Measurements from ENCODE around the gene PLB1.

Gene PLB1

DNA sequence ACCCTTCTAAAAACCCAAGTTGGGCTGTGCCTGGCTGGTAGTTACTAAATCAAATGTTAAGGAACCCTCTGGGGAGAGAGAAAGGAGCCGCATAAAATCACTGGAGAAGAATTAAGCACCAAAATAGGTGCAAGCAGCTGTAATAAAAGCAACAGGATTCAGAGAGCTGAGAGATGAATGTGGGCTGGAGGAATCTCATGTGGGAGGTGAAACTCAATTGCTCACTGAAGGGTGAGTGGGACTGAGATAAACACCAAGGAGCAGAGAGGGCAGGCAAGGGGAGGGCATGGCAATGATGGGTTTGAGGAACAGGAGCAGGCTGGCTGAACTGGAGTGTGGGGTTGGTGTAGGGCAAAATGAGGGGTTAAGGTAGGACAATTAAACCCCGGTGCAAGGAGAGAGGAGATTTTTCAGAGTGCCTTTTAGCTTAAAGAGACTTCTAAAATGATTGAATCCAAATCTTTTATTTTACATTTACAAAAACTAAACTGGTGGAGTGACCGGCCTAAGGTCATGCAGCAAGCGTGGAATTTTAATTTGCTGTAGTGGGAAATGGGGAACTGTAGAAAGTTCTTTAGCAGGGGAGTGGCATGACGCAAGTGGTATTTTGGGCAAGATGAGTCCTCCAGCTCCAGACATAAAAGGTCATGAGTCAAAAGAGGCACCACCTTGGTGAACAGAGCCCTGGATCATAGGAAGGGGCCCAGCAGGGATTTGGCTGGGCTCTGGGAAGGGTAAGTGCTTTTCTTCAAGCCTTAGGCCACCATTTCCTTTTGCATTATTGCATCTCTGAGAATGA lies 10.5 kb downstream of the PLB1 start:
- no peak for DNase-seq (ENCODE audit: low read depth)

DNA sequence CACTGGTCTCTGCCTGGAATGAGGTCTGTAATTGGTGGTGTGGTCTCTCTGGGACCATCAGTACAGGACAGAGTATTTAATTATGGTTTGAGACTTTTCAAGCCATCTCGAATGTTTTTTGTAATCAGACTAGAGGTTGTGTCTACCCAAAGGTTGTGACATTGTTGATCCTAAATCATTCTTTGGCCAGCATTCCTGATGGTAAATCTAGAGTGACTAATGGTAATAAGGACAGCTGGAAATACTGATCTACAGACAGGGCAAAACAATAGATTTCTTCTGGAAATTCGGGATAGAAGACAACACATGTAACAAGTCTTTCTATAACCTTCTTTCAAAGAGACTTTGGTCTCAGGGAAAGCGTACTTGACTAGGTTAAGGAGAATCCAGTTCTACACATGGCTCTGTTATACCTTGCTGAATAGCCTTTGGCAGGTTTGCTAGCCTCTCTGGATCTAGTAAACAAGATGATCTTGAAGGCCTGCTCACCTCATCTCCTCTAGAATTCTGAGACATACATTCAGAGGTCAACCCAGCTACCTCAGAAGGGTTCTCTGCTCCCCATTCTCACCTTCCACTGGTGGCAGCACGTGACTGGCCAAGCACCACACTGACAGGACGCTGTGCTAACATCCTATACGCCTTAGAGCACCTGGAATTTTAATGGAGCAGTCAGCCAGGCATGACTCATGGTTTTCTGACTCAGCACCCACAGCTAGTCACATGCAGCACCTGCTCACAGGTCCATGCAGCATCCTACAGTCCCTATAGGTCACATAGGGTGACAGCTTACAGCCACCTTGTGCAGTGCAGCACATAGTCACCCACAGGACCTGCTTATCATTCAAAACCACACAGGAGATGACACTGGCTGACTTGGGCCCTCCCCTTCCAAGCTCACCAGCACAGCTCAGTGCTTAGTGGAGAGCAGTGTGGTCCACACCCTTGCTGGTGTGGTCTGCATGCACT lies 12.2 kb downstream of the PLB1 start:
- DNase-seq (ENCODE audit: low read depth): peak; percentile 15

DNA sequence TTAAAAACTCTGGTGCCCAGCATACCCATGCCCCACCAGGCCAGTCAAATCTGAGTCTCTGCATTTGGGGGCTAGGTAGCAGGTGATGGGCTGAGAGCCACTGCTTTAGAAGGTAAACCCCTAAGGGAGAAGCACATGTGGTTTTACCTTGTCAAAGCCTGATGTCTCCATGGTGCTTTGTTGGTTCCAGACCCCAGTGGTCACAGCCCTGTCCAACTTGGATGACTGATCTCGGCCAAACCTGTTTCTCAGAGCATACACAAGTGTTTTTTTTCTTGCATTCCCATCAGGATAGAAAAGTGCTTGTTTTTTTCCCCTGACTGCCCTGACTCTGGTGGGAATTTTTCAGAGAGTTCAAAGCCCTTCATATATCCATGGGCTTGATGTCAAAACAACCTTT lies 13.5 kb downstream of the PLB1 start:
- no peak for DNase-seq (ENCODE audit: low read depth)

DNA sequence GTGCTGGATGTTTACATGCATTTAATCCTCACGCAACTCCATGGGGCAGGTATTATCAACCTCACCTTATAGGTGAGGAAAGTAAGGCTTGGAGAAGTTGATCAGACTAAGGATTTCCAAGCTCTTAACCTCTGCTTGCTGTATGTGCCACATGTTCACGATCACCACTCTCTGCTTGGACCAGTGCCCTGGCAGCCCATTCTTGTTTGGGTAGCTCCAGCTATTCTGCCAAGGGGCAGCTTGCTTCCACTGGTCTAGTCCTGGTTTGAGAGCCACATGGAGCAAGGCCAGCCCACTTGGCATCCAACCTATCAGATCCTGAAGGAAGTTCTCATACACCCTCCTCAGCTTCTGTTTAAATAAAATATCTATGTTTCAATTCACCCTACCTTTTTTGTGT lies 14.3 kb downstream of the PLB1 start:
- no peak for DNase-seq (ENCODE audit: low read depth)

DNA sequence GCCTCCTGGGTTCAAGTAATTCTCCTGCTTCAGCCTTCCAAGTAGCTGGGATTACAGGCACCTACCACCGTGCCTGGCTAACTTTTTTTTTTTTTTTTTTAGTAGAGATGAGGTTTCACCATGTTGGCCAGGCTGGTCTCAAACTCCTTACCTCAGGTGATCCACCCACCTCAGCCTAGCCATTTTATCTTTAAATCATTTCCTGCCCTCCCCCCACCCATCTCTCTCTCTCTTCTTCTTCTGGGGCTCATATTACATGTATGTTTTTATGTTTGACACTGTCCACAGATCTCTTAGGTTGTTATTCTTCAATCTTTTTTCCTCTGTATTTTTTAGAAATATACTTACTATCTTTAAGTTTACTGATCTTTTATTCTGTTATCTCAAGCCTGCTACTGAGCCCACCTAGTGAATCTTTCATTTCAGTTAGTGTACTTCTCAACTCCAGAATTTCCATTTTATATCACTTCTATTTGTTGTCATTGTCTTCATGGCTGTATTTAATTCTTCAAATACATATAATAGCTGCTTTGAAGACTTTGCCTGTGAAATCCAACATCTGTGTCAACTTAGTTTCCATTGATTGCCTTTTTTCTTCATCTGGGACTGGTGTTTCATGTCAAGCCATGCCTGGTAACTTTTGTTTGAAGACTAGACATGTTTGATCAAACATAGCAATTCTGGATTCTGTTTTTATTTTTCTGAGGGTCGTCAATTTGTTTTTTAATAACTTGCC lies 16.2 kb downstream of the PLB1 start:
- no peak for DNase-seq (ENCODE audit: low read depth)

DNA sequence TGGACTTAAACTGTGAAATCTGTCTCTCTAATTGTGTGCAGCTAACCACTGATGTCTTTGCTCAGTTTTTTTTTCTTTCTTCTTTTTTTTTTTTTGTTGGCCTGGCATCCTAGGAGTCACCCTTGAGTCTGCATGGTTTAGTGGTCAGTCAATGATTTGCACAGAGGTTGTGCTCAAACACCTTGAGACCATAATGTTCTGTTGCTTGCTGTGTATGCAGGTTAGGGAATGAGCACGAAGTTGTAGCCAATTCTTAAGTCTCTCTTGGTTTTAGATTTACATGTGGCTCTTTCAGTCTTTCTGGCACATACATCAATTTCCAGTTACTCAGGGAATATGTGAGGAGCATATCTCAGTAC lies 16.7 kb downstream of the PLB1 start:
- no peak for DNase-seq (ENCODE audit: low read depth)

DNA sequence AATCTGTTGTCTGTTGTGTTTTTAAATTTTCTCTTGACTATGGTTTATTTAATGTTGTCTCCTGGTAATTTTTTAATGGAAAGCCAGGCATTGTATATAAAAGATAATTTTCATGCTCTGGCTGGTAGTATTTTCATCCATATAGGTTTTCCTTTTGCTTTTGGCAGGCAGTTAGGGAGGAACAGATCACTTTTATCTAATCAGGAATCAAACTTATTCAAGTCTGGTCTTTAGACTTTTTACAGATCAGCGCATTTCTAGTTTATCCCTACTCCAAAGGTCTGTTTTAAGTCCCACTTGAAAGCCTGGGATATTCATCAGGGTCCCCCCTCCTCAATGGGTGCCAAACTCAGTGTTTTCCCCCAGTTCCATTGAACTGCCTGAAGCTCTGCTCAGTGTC lies 17.2 kb downstream of the PLB1 start:
- no peak for DNase-seq (ENCODE audit: low read depth)

DNA sequence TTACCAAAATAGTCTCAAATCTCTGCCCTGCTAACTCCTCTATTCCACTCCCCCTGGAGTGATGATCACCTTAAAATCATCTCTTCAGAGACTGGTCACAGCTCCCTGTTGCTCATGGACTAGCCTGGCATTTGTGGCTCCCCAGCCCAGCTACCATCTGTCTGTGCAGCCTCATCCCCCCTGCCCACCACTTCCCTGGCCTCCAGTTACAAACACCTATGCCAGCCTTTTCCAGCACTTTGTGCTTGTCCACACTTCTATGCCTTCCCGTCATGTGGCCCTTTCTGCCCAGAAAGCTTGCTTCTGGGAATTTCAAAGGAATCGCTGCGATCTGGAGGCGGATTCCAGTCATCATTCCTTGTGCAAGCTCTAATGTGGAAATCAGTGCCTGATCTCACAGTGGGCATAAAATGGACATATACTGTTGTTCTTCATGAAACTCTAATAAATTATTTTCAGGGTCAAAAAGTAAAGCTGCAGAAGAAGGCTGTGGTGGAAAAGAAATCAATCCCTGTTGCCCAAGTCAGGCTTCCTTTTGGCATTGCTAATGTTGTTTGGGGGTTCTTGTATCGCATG lies 19.4 kb downstream of the PLB1 start:
- no peak for DNase-seq (ENCODE audit: low read depth)

DNA sequence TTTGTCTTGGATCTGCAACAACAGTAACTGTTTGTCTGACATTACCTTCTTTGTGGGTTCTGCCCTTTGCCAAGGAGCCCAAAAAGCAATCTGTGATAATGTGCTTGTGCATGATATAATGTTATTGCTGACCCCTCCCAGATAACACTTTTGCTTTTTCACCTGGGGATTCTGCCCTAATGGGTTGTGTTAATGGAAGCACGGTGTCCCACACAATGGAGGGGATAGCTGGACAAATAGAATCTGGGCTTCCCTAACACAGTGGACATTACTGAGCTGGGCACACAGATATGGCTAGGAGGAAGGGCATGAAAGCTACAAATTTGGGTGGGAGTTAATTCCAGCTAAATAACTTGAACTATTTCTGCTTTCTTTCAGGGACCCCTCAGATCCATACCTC lies 20.6 kb downstream of the PLB1 start:
- no peak for DNase-seq (ENCODE audit: low read depth)

DNA sequence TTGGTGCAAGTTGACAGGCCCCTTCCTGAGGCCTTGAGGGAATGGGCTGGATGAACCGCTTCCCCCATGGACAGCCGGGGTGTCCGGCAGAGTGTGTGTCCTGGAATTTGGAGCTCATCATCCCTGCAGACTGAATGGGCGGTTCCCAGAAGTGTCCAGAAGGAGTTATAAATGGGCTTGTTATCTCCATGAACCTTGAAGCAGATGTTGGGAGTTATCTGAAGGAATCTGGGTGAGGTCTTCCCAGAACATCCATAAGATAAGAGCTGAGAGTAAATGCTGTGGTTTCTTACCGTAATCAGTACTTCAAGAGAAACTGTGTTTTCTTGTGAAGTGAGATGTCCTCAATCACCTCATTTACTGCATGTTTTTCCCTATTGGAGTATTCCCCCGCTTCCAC lies 21.1 kb downstream of the PLB1 start:
- DNase-seq (ENCODE audit: low read depth): no peak

DNA sequence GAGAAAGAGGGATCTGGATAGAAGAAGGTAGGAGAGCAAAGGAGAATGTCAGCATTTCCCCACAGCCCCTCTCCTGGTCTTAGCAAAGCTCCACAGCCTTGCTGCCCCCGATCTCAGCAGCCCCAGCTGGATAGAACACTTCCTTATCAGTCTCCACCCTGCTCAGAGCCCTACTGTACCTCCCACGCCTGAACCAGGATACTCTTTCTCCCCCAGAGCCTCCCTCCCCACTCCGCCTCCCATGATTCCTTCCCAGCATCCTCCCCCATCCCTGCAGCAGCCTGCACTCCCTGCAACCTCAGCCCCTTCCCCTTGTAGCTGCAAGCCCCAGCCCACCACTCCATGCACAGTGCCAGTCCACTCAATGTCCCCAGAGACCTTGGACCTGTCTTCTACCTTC lies 25.8 kb downstream of the PLB1 start:
- DNase-seq (ENCODE audit: low read depth): no peak

DNA sequence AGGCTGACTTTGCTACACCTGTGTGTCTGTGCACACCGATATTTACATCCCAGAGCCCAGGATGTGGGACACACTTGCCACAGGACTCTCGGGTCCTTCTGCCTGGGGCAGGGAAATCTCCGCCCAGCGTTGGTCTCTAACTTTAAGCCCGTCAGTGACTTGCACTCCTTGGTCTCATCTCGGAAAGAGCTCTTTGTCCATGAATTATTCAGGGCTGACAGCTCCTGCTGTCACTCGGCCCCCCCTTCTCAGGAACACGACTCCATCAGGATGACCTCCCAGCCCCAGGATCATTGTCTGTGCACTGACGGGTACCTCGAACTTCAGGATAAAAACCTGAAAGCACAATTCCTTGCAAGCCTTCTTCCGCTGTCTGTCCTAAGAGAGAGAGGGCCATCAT lies 26.6 kb downstream of the PLB1 start:
- no peak for DNase-seq (ENCODE audit: low read depth)

DNA sequence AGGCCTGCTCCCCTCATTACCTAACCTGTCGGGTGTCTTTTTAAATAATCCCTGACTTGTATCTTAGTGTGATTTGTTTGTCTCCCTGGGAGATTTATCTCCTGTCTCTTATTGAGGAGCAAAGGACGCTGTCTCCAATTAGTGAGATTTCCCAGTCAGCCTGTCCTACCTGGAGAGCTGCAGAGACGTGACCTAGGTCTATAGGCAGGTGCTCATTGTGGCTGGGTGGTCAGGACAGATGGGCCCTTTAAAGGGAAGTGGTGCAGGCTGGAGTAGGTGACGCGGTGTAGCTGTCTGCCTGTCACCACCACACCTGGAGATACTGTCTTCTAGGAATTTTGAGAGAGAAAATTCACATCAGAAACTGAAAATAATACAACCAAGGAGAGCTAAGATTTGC lies 28.0 kb downstream of the PLB1 start:
- no peak for DNase-seq (ENCODE audit: low read depth)

DNA sequence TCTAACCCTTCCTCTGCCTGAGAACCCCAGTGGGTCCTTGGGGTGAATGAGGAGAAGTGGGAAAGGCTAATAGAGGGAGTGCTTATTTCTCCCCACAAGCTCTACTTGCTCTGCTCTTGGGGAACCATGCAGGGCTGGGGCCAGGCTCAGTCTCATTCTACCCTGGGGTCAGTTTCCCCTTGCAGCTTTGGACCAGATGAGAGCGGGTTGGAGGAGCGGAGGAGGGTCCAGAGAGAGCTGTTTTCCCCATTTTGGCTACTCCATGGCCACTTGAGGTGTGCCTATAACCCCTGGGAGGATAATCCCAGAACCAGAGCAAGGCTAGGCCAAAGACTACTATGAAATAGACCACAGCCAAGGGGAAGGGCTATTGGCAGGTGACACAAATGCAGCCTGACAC lies 29.6 kb downstream of the PLB1 start:
- no peak for DNase-seq (ENCODE audit: low read depth)

DNA sequence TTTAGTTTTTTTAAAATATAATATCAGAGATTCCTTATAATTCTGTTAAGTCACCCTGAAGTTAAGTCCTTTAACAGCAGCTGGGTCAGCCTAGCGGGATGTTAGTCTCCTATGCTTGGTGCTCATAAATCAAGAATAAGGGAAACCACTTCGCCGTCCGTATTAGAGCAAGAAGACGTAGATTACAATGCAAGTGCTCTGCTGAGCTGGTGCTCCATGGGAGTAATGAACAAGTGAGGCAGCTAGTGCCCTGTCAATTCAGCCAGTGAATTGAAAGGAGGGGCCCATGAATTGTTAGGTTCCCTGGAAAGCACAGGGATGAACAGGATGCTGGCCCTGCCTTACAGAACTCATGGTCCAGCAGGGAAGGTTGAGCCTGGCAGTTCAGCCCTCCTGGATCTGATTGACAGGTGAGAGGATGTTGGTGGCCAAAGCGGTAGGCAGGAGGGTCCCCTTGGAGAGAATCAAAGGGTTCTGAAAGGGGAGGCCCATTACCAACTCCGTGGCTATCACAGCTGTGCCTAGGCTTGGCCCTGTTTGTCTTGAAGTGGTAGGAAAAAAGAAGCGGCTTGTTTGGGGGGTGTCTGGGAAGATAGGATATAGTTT lies 30.8 kb downstream of the PLB1 start:
- no peak for DNase-seq (ENCODE audit: low read depth)

DNA sequence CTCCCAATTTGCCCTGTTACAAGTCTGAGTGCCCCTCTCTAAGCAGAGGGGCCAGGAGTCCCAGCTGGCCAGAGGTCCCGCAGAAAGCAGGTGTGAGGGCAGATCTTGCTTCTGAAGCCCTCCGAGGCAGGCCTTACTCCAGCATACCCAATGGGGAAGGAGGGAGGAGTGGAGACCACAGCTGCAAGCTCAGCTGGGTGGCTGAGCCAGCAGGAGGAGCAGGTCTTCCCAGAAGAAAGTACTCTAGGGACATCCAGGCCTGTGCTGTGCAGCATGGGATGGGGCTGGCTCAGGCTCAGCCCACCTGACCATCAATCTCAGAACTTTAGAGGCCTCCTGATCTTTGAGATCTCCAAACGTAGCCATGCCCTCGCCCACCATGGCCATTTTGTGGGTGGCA lies 31.3 kb downstream of the PLB1 start:
- no peak for DNase-seq (ENCODE audit: low read depth)

DNA sequence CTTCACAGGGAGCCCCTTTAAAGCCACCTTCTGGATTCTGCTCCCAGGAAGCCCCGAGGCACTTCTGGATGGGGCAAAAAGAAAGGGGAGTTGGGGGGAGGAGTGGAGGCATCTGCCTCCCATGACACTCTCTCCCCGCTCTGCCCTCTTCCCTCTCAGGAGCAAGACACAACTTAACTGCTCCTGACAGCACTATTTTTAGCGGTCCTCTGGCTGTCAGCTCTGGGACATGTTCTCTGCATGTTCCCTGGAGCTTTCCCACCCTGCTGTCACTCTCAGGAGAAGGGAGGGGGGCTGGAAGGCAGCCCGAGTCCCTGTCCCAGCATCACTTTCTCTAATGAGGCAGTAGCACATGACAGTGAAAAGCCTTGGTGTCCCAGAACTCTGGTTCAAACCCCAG lies 32.3 kb downstream of the PLB1 start:
- DNase-seq (ENCODE audit: low read depth): no peak

DNA sequence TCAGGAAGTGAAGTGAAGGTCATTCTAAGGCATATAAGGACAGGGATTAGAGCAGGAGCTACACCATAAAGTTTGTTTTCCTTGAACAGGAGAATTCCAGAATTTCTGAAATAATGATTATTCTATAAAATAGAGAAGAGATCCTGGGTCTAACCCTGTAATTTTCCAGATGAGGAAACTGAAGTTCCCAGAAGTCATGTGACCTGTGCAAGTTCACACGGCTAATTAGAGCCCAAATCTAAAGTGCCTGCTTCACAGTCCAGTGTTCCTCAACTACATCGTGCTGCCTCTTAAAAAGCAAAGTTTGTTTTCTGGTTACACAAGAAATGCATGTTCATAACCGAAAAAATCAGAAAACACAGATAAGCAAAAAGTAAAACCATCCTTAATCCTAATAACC lies 34.9 kb downstream of the PLB1 start:
- no peak for DNase-seq (ENCODE audit: low read depth)

DNA sequence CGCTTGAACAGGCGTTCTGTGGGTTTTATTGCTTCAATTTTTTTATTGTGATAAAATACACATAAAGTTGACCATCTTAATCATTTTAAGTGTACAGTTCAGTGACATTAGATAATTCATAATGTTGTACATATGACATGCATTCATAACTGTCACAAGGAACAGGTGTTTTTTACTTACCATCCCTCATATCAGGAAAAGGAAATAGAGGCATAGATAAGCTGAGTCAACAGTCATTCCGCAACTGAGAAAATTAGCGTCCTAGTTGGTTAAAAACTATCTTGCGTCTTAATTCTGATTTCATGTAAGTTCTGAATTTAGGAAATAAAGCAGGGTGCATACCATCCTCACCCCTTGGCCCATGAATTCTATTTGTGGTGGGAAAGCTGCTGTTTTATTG lies 36.5 kb downstream of the PLB1 start:
- no peak for DNase-seq (ENCODE audit: low read depth)

DNA sequence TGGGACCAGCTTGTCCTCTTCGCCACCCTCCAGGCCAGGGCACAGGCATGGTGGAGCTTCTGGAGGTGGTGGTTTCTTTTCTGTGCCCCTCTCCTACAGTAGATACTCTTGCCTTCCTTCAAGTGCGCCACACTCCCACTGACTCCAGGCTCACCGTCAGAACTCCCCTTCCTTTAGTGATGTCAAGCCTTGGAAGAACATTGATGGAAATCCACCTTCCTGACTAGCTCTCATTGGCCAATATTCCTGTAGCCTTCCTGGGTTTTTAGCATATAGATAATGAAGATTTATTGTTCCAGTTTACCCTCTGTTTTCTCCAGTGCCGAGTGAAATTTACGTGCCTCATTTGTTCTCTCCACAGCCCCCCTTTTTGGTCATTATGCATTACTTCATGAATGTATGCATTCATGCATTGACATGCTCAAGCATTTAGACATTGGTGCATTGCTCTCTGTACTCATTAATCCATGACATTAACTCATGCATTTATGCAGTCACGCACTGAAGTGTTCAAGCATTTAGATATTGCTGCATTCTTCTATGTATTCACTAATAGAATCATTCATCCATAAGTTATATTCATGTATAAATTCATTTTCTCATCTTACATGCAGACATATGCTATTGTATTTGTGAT lies 37.3 kb downstream of the PLB1 start:
- DNase-seq (ENCODE audit: low read depth): no peak

DNA sequence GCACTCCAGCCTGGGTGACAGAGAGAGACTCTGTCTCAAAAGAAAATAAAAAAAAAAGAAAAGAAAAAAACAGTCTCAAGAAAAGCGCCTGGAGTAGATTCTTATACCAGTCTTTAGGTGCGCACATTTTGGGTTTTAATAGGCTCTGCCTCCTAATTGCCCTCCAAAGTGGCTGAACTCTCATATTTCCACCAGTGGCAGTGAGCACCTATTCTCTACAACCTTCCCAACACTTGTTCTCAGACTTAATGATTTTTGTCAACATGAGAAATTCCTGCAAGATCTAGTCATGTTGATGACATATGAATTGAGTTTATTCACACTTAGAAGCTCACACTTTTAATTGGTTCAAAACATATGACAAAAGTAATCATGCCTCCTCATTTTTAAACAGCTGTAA lies 39.0 kb downstream of the PLB1 start:
- DNase-seq (ENCODE audit: low read depth): no peak

Measured in activated gamma-delta T cell treated with anti-CD3 and anti-CD28 coated beads, Interleukin-2, amount 50 U/mL, for 16 hours (primary cell).